Breast epithelium (tissue), 3 donors: Measurements from ENCODE around the gene TTC28.

ENCODE experiments used
- CTCF ChIP-seq, 3 donors: fragments of 450-650 bp; IDR thresholded peaks; one replicate each; pipeline ENCODE4 v1.5.1; 2016 to 2017; ENCODE audit warnings: antibody characterized with exemption in 3 of 3, mild to moderate bottlenecking in 3 of 3, moderate library complexity in 3 of 3
- POLR2A ChIP-seq: fragments of 450-650 bp; IDR thresholded peaks from one replicate; pipeline ENCODE4 v1.6.1; 2016; ENCODE audit warnings: antibody characterized with exemption, mild to moderate bottlenecking, moderate library complexity
- POLR2AphosphoS5 ChIP-seq, 3 donors: sonication (generic); formaldehyde crosslinking; IDR thresholded peaks; one replicate each; pipeline ENCODE4 v1.6.1; 2017; ENCODE audit warnings: antibody characterized with exemption in 3 of 3

GRCh38 chr22:28438183-28438768 is 241.4 kb downstream of the TTC28 start:
- no peak for TF ChIP-seq POLR2A
- TF ChIP-seq CTCF (IDR thresholded peaks at IDR 0.05) = no peak
- TF ChIP-seq POLR2AphosphoS5 (IDR thresholded peaks at IDR 0.05) = no peak
